Caco-2 (cell line): ENCODE data around the gene ZNF330. TPM values are rescaled to one million over a fixed set of nuclear protein-coding genes. Genes with fewer than 3 reads are reported as not detected.

ENCODE experiments used
- BruUV-seq: library from RNA; stranded (reverse); fragments of 400-500 nt; replicated peaks from 2 replicates; lab custom pipeline; 2021; lab: Mats Ljungman, UMichigan
- CTCF ChIA-PET: fragments of 300-600 bp; sonication (Branson Sonifier 250); formaldehyde crosslinking; loops from one replicate; lab custom pipeline; 2022; ENCODE audit warnings: antibody characterized with exemption; lab: Charles Lee
- POLR2A ChIA-PET: fragments of 300-600 bp; sonication (Branson Sonifier 250); formaldehyde crosslinking; loops from one replicate; lab custom pipeline; 2022; ENCODE audit warnings: antibody characterized with exemption; lab: Charles Lee
- DNase-seq, 2 experiments: peaks; one replicate each; pipeline versions ENCODE4 v3.0.0 to v3.0.0-alpha.2; 2020 to 2022
- H3K27me3 ChIP-seq: replicated peaks from 2 replicates; pipeline ENCODE4 v1.6.0; 2011; ENCODE audit warnings: low read length; ENCODE audit not compliant: control insufficient read depth, insufficient read depth
- H3K36me3 ChIP-seq: 2 replicates; pipeline ENCODE4 v1.5.1; 2011; ENCODE audit warnings: low read length; ENCODE audit not compliant: control insufficient read depth, insufficient read depth
- H3K4me1 ChIP-seq: fragments of 250-450 bp; sonication (Bioruptor Pico); 2 replicates; pipeline ENCODE4 v1.5.1; 2020; ENCODE audit warnings: mild to moderate bottlenecking
- H3K4me3 ChIP-seq: 2 replicates; pipeline ENCODE4 v1.5.1; 2011; ENCODE audit warnings: low read depth, mild to moderate bottlenecking, control low read depth, low read length
- H3K9me3 ChIP-seq: fragments of 250-450 bp; sonication (Bioruptor Pico); 2 replicates; pipeline ENCODE4 v1.5.1; 2020; ENCODE audit warnings: mild to moderate bottlenecking, moderate library complexity
- H3K27ac Mint-ChIP-seq: one replicate; pipeline ENCODE4 v1.8.0; 2022; ENCODE audit warnings: mixed read lengths; ENCODE audit not compliant: unreplicated experiment
- H3K27me3 Mint-ChIP-seq: one replicate; pipeline ENCODE4 v1.8.0; 2022; ENCODE audit warnings: mixed read lengths; ENCODE audit not compliant: insufficient read depth, unreplicated experiment
- H3K36me3 Mint-ChIP-seq: one replicate; pipeline ENCODE4 v1.8.0; 2022; ENCODE audit warnings: mild to moderate bottlenecking, mixed read lengths; ENCODE audit not compliant: insufficient read depth, unreplicated experiment
- H3K4me1 Mint-ChIP-seq: one replicate; pipeline ENCODE4 v1.8.0; 2022; ENCODE audit warnings: low read depth, mixed read lengths; ENCODE audit not compliant: unreplicated experiment
- H3K4me3 Mint-ChIP-seq: one replicate; pipeline ENCODE4 v1.8.0; 2022; ENCODE audit warnings: mild to moderate bottlenecking, moderate library complexity, mixed read lengths; ENCODE audit not compliant: unreplicated experiment
- H3K9me3 Mint-ChIP-seq: one replicate; pipeline ENCODE4 v1.8.0; 2022; ENCODE audit warnings: mixed read lengths; ENCODE audit not compliant: unreplicated experiment
- CTCF ChIP-seq, 2 experiments: fragments of 200-600 bp in 1 of 2; IDR thresholded peaks; 1 replicate in 1 of 2; 2 replicates in 1 of 2; pipeline versions ENCODE4 v1.5.1 to v1.8.0; 2011 to 2022; ENCODE audit warnings: antibody characterized with exemption in 1 of 2, control low read depth in 1 of 2, inconsistent platforms in 1 of 2, low read depth in 1 of 2, low read length in 1 of 2, mild to moderate bottlenecking in 1 of 2, moderate library complexity in 1 of 2; ENCODE audit not compliant: insufficient read depth in 1 of 2, severe bottlenecking in 1 of 2, unreplicated experiment in 1 of 2
- intact Hi-C: fragments of 100-400 bp; cut with micrococcal nuclease; formaldehyde crosslinking; loops from one replicate; pipeline ENCODE4 v1.10.0; 2022; ENCODE audit not compliant: unreplicated experiment
- total RNA-seq: library from RNA; stranded (reverse); gene quantifications from 2 replicates; pipeline ENCODE4 v1.2.3, GENCODE V29; 2022

The ZNF330 gene
- total RNA-seq, 1 experiment from 2014 or later, result 34.9 TPM

- no peak overlapping the region for H3K27ac Mint-ChIP-seq
- no peak for TF ChIP-seq CTCF (IDR thresholded peaks at IDR 0.05; ENCODE audit: insufficient read depth in 1 of 2, low read depth in 1 of 2, low read length in 1 of 2, severe bottlenecking in 1 of 2, unreplicated experiment in 1 of 2)
- intact Hi-C loops, result no loop called here
- DNase-seq, result no peak
- H3K4me1 Mint-ChIP-seq, result no peaks in the 10 kb centered on the region
- no peaks in the 10 kb centered on the region for H3K9me3 Mint-ChIP-seq
- no TSS peak for BruUV-seq
- H3K27me3 Mint-ChIP-seq, result peaks cover 5% of the 10 kb centered on the region
- H3K36me3 Mint-ChIP-seq, result no peaks in the 10 kb centered on the region
- Histone ChIP-seq H3K4me1 (peaks cover 10% of the 10 kb centered on the region; the same call in 1 of the 2 replicates), H3K9me3 (no peaks in the 10 kb centered on the region), H3K27me3 (no peaks in the 10 kb centered on the region; the same call in 1 of the 2 replicates), H3K4me3 (no peak overlapping the region), H3K36me3 (no peaks in the 10 kb centered on the region)
- ChIA-PET POLR2A (no interaction called here), CTCF (no interaction called here)
- H3K4me3 Mint-ChIP-seq, result no peak overlapping the region
These were observed 23.7 kb downstream of the ZNF330 start for GRCh38 chr4:141244419-141244818.

GRCh38 chr4:141246243-141246642 is 25.5 kb downstream of the ZNF330 start:
- H3K4me1 Mint-ChIP-seq, result no peaks in the 10 kb centered on the region
- intact Hi-C loops, result no loop called here
- Histone ChIP-seq H3K36me3 (no peaks in the 10 kb centered on the region), H3K4me1 (peaks cover 10% of the 10 kb centered on the region; the same call in 1 of the 2 replicates), H3K9me3 (no peaks in the 10 kb centered on the region), H3K4me3 (no peak overlapping the region), H3K27me3 (no peaks in the 10 kb centered on the region; the same call in 1 of the 2 replicates)
- no peaks in the 10 kb centered on the region for H3K36me3 Mint-ChIP-seq
- TF ChIP-seq CTCF (IDR thresholded peaks at IDR 0.05; ENCODE audit: insufficient read depth in 1 of 2, low read depth in 1 of 2, low read length in 1 of 2, severe bottlenecking in 1 of 2, unreplicated experiment in 1 of 2), result no peak
- no TSS peak for BruUV-seq
- ChIA-PET POLR2A (no interaction called here), CTCF (no interaction called here)
- no peak for DNase-seq
- H3K27ac Mint-ChIP-seq, result no peak overlapping the region
- no peak overlapping the region for H3K4me3 Mint-ChIP-seq
- H3K9me3 Mint-ChIP-seq, result no peaks in the 10 kb centered on the region
- H3K27me3 Mint-ChIP-seq, result no peaks in the 10 kb centered on the region

- H3K36me3 Mint-ChIP-seq, result no peaks in the 10 kb centered on the region
- H3K4me1 Mint-ChIP-seq, result no peaks in the 10 kb centered on the region
- Histone ChIP-seq H3K27me3 (no peaks in the 10 kb centered on the region; the same call in 1 of the 2 replicates), H3K36me3 (no peaks in the 10 kb centered on the region), H3K4me1 (peaks cover 10% of the 10 kb centered on the region; the same call in 1 of the 2 replicates), H3K4me3 (no peak overlapping the region), H3K9me3 (no peaks in the 10 kb centered on the region)
- H3K27ac Mint-ChIP-seq, result no peak overlapping the region
- no peaks in the 10 kb centered on the region for H3K27me3 Mint-ChIP-seq
- no peak for DNase-seq
- H3K9me3 Mint-ChIP-seq, result no peaks in the 10 kb centered on the region
- TF ChIP-seq CTCF (IDR thresholded peaks at IDR 0.05; ENCODE audit: insufficient read depth in 1 of 2, low read depth in 1 of 2, low read length in 1 of 2, severe bottlenecking in 1 of 2, unreplicated experiment in 1 of 2), result no peak
- ChIA-PET POLR2A (no interaction called here), CTCF (no interaction called here)
- no TSS peak for BruUV-seq
- intact Hi-C loops, result no loop called here
- no peak overlapping the region for H3K4me3 Mint-ChIP-seq
These were observed 26.2 kb downstream of the ZNF330 start for GRCh38 chr4:141246683-141247429.
